ENCODE measurements around the gene SYT2.

DNA sequence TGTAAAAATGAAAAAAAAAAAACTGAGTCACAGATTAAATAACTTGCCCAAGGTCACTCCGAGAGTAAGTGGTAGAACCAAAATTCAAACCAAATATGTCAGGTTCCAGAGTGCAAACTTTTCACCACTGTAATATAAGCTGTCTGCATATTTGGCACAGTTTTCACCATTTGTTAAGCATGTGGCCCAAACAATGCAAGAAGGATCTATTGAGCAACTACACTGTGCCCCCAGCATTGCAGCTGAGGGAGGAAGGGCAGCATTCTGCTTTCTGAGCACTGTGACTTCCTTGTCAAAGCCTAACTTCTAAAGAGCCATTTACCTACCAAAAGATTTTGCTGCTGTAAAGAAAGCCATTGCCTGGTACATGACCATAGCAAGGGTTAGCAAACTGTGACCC is 133.4 kb downstream of the SYT2 start:
- no peak for TF ChIP-seq EZH2 (IDR thresholded peaks at IDR 0.05; ENCODE audit: low read length, unreplicated experiment)
- no peak for TF ChIP-seq CTCF (conservative IDR thresholded peaks at IDR 0.05; ENCODE audit: low read depth, low read length)
- TF ChIP-seq EZH2phosphoT487 (IDR thresholded peaks at IDR 0.05; ENCODE audit: borderline replicate concordance, low read length), result no peak

All from PC-3 (cell line).